HUES48 (cell line): ENCODE results near the gene MKNK2.
A peak's percentile ranks its signal among the peaks of the same experiment; 100 is the strongest.
"Not testable (repeated sequence)": the region's sequence is repeated elsewhere in the genome, so short reads cannot be mapped to it uniquely, and the experiment has no call there.

Source experiments
- H3K27ac ChIP-seq: one replicate; pipeline ENCODE4 v1.7.0; 2013; ENCODE audit warnings: low read depth, low read length, inconsistent platforms
- H3K27me3 ChIP-seq: 2 replicates; pipeline ENCODE4 v1.6.1; 2013; ENCODE audit warnings: mild to moderate bottlenecking, low read length; ENCODE audit not compliant: control insufficient read depth, insufficient read depth
- H3K36me3 ChIP-seq: 2 replicates; pipeline ENCODE4 v1.6.1; 2013; ENCODE audit warnings: low read length; ENCODE audit not compliant: control insufficient read depth, insufficient read depth
- H3K4me1 ChIP-seq: 2 replicates; pipeline ENCODE4 v1.6.1; 2013; ENCODE audit warnings: mild to moderate bottlenecking, low read length; ENCODE audit not compliant: control insufficient read depth, insufficient read depth
- H3K4me3 ChIP-seq: 2 replicates; pipeline ENCODE4 v1.5.1; 2013; ENCODE audit warnings: mild to moderate bottlenecking, low read depth, low read length
- H3K9ac ChIP-seq: 2 replicates; pipeline ENCODE4 v1.6.1; 2013; ENCODE audit warnings: mild to moderate bottlenecking, low read depth, low read length, moderate library complexity
- H3K9me3 ChIP-seq: 2 replicates; pipeline ENCODE4 v1.6.1; 2013; ENCODE audit warnings: low read length; ENCODE audit not compliant: control insufficient read depth, insufficient read depth

Gene MKNK2

GRCh38 chr19:2050991-2051772 is at the start of gene MKNK2:
Gene MKNK2, minus strand, starts transcription at chr19:2051244. Its CDS starts 393 bp downstream, at chr19:2050851.
- H3K4me3 ChIP-seq = peak within 1 kb of the TSS; percentile 92
- H3K36me3 ChIP-seq = peaks cover 13% of the 10 kb centered on the region
- H3K9me3 ChIP-seq = no peaks in the 10 kb centered on the region
- H3K9ac ChIP-seq = peak within 1 kb of the TSS; percentile 59; the same call in 1 of the 2 replicates
- H3K27ac ChIP-seq = peak within 1 kb of the TSS; percentile 46
- no peaks in the 10 kb centered on the region for H3K27me3 ChIP-seq
- H3K4me1 ChIP-seq = 0 out of 2 replicates have a peak, but pooled peaks cover 4% of the 10 kb centered on the region

- no peaks in the 10 kb centered on the region for H3K9me3 ChIP-seq
- no peak overlapping the region for H3K4me3 ChIP-seq
- H3K4me1 ChIP-seq = no peaks in the 10 kb centered on the region
- no peak overlapping the region for H3K27ac ChIP-seq
- peaks cover 51% of the 10 kb centered on the region for H3K36me3 ChIP-seq
- no peaks in the 10 kb centered on the region for H3K27me3 ChIP-seq
- no peak overlapping the region for H3K9ac ChIP-seq
Measured at GRCh38 chr19:2100719-2101061, 49.6 kb upstream of the MKNK2 start.

- Histone ChIP-seq H3K27me3 (no peaks in the 10 kb centered on the region), H3K36me3 (peaks cover 46% of the 10 kb centered on the region), H3K4me3 (no peak overlapping the region), H3K4me1 (no peaks in the 10 kb centered on the region), H3K9me3 (no peaks in the 10 kb centered on the region), H3K27ac (no peak overlapping the region), H3K9ac (no peak overlapping the region)
Measured at GRCh38 chr19:2099937-2100718, 49.1 kb upstream of the MKNK2 start.

GRCh38 chr19:2099054-2099501 is 48.0 kb upstream of the MKNK2 start:
- Histone ChIP-seq H3K27me3 (no peaks in the 10 kb centered on the region), H3K27ac (no peak overlapping the region)

GRCh38 chr19:2097886-2098327 is 46.9 kb upstream of the MKNK2 start:
- H3K9me3 ChIP-seq = no peaks in the 10 kb centered on the region

More at GRCh38 chr19:2099054-2099501, 48.0 kb upstream of the MKNK2 start:
- H3K9me3 ChIP-seq = no peaks in the 10 kb centered on the region
- peaks cover 42% of the 10 kb centered on the region for H3K36me3 ChIP-seq
- H3K4me1 ChIP-seq = no peaks in the 10 kb centered on the region
- H3K9ac ChIP-seq = no peak overlapping the region; the same call in 1 of the 2 replicates
- no peak overlapping the region for H3K4me3 ChIP-seq

GRCh38 chr19:2097203-2097885 is 46.3 kb upstream of the MKNK2 start:
- Histone ChIP-seq H3K4me1 (no peaks in the 10 kb centered on the region), H3K36me3 (peaks cover 28% of the 10 kb centered on the region), H3K9ac (no peak overlapping the region; the same call in 1 of the 2 replicates), H3K27ac (peak overlapping the region; percentile 54), H3K4me3 (peak overlapping the region; percentile 68), H3K9me3 (no peaks in the 10 kb centered on the region), H3K27me3 (no peaks in the 10 kb centered on the region)

More at GRCh38 chr19:2097886-2098327, 46.9 kb upstream of the MKNK2 start:
- Histone ChIP-seq H3K27me3 (no peaks in the 10 kb centered on the region), H3K36me3 (peaks cover 31% of the 10 kb centered on the region), H3K9ac (no peak overlapping the region), H3K27ac (no peak overlapping the region), H3K4me1 (no peaks in the 10 kb centered on the region), H3K4me3 (no peak overlapping the region)

- Histone ChIP-seq H3K4me1 (no peaks in the 10 kb centered on the region), H3K4me3 (peak within 1 kb of the TSS; percentile 74), H3K36me3 (peaks cover 22% of the 10 kb centered on the region), H3K9me3 (no peaks in the 10 kb centered on the region), H3K9ac (no peak within 1 kb of the TSS; the same call in 1 of the 2 replicates), H3K27ac (peak within 1 kb of the TSS; percentile 86), H3K27me3 (no peaks in the 10 kb centered on the region)
Measured at GRCh38 chr19:2096480-2097202, 45.6 kb upstream of the MKNK2 start, which contains the start of gene IZUMO4. Gene IZUMO4, plus strand, starts transcription at chr19:2096915. Its CDS starts 31 bp downstream, at chr19:2096946.

GRCh38 chr19:2096034-2096479 is 45.0 kb upstream of the MKNK2 start, which contains the start of gene MOB3A:
Gene MOB3A, minus strand, starts transcription at chr19:2096326. Its CDS starts 17,766 bp downstream, at chr19:2078560.
- Histone ChIP-seq H3K4me1 (no peaks in the 10 kb centered on the region), H3K4me3 (peak within 1 kb of the TSS; percentile 74), H3K9ac (no peak within 1 kb of the TSS; the same call in 1 of the 2 replicates), H3K36me3 (peaks cover 16% of the 10 kb centered on the region), H3K27me3 (no peaks in the 10 kb centered on the region), H3K9me3 (no peaks in the 10 kb centered on the region), H3K27ac (peak within 1 kb of the TSS; percentile 86)

GRCh38 chr19:2091926-2092525 is 41.0 kb upstream of the MKNK2 start:
- H3K4me1 ChIP-seq, H3K9me3 ChIP-seq, H3K4me3 ChIP-seq, H3K27me3 ChIP-seq, H3K27ac ChIP-seq, H3K9ac ChIP-seq, H3K36me3 ChIP-seq: not testable (repeated sequence)

GRCh38 chr19:2089727-2090053 is 38.6 kb upstream of the MKNK2 start:
- Histone ChIP-seq H3K27me3 (no peaks in the 10 kb centered on the region), H3K27ac (peak overlapping the region; percentile 17), H3K9me3 (no peaks in the 10 kb centered on the region), H3K4me3 (no peak overlapping the region), H3K9ac (no peak overlapping the region), H3K4me1 (peaks cover 9% of the 10 kb centered on the region; the same call in 1 of the 2 replicates), H3K36me3 (no peaks in the 10 kb centered on the region)
